Coronary artery (tissue), 2 donors: ENCODE results near the gene GNA15.
"Not testable (repeated sequence)": the region's sequence is repeated elsewhere in the genome, so short reads cannot be mapped to it uniquely, and the experiment has no call there.

Source experiments
- DNase-seq: peaks from one replicate; pipeline ENCODE4 v3.0.0-alpha.2; 2017; ENCODE audit warnings: low spot score
- H3K27ac ChIP-seq, 2 donors: fragments of 200-600 bp; sonication (generic); one replicate each; pipeline ENCODE4 v1.5.1; 2016 to 2019
- H3K4me3 ChIP-seq: fragments of 200-600 bp; sonication (generic); 2 replicates; pipeline ENCODE4 v1.5.1; 2016; ENCODE audit warnings: mild to moderate bottlenecking, moderate library complexity
- CTCF ChIP-seq: fragments of 200-600 bp; sonication (generic); IDR thresholded peaks from one replicate; pipeline ENCODE4 v1.5.1; 2019; ENCODE audit warnings: antibody characterized with exemption

Gene GNA15, protein sequence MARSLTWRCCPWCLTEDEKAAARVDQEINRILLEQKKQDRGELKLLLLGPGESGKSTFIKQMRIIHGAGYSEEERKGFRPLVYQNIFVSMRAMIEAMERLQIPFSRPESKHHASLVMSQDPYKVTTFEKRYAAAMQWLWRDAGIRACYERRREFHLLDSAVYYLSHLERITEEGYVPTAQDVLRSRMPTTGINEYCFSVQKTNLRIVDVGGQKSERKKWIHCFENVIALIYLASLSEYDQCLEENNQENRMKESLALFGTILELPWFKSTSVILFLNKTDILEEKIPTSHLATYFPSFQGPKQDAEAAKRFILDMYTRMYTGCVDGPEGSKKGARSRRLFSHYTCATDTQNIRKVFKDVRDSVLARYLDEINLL

DNA sequence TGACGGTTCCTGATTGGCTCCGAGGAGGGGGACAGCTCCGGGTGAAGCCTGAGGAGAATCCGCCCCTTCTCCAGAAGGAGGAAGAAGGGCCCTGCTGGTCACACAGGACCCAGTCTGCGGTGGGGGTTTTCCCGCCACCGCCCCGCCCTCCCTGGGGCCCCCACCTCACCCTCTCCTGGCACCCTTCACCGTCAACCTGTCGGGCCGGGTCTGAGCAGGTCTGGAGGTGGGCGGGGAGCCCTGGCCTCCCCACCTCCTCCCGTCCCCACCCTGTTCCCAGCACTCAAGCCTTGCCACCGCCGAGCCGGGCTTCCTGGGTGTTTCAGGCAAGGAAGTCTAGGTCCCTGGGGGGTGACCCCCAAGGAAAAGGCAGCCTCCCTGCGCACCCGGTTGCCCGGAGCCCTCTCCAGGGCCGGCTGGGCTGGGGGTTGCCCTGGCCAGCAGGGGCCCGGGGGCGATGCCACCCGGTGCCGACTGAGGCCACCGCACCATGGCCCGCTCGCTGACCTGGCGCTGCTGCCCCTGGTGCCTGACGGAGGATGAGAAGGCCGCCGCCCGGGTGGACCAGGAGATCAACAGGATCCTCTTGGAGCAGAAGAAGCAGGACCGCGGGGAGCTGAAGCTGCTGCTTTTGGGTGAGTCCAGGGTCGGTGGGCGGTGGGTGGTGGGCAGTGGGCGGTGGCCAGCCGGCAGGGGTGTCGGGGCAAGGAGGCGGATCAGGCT, at the start of gene GNA15:
GNA15 (plus strand) TSS at position 73 of the 723 bp plus-strand sequence; CDS start at position 491, 418 bp downstream.
- no peak for DNase-seq
- no peak for TF ChIP-seq CTCF
- peak within 1 kb of the TSS; percentile 64 for H3K4me3 ChIP-seq
- peak within 1 kb of the TSS in 1 of 2 donors; percentile 83 for H3K27ac ChIP-seq

DNA sequence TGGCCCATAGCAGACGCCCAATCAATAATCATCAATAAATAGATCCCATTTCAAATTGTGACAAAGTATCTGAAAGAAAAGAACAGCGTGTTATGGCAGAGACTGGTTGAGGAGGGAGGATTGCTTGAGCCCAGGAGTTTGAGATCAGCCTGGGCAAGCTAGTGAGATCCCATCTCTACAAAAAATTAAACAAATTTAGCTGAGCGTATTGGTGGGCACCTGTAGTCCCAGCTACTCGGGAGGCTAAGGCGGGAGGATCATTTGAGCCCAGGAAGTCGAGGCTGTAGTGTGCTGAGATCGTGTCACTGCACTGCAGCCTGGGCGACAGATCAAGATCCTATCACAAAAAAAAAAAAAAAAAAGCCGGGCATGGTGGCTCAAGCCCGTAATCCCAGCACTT, 48.1 kb upstream of the GNA15 start:
- H3K27ac ChIP-seq, result no peak overlapping the region
- DNase-seq, result no peak
- no peak for TF ChIP-seq CTCF
- H3K4me3 ChIP-seq, result no peak overlapping the region

GRCh38 chr19:3089299-3089855, 46.5 kb upstream of the GNA15 start:
- DNase-seq, H3K27ac ChIP-seq, H3K4me3 ChIP-seq: not testable (repeated sequence)

DNA sequence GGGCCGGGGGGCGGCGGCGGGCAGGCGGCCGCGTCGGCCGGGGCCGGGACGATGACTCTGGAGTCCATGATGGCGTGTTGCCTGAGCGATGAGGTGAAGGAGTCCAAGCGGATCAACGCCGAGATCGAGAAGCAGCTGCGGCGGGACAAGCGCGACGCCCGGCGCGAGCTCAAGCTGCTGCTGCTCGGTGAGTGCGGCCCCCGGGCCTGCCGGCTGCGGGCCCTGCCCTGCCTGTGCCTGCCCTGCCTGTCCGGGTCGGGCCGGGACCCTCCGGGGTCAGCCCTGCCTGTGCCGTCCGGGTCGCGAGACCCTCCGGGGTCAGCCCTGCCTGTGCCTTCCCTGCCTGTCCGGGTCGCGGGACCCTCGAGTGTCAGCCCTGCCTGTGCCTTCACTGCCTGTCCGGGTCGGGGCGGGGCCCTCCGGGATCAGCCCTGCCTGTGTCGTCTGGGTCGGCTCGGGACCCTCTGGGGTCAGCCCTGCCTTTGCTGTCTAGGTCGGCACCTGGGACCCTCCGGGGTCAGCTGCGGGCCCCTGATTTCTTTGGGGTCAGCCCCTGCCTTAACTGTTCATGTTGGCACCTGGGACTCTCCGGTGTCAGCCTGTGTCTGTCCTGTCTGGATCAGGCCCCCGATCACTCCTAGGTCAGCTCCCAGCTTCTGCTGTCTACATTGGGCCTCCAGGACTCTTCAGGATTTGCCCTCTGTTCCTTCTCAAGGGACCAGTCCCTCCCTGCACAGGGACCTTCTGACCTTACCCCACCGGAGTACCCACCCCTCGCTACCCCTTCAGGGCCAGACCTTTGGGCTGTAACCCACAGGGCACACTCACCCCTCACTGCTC, 41.0 kb upstream of the GNA15 start:
- no peak for DNase-seq
- Histone ChIP-seq H3K27ac (peak overlapping the region; percentile 29 to 83), H3K4me3 (peak overlapping the region; percentile 99)
- no peak for TF ChIP-seq CTCF

DNA sequence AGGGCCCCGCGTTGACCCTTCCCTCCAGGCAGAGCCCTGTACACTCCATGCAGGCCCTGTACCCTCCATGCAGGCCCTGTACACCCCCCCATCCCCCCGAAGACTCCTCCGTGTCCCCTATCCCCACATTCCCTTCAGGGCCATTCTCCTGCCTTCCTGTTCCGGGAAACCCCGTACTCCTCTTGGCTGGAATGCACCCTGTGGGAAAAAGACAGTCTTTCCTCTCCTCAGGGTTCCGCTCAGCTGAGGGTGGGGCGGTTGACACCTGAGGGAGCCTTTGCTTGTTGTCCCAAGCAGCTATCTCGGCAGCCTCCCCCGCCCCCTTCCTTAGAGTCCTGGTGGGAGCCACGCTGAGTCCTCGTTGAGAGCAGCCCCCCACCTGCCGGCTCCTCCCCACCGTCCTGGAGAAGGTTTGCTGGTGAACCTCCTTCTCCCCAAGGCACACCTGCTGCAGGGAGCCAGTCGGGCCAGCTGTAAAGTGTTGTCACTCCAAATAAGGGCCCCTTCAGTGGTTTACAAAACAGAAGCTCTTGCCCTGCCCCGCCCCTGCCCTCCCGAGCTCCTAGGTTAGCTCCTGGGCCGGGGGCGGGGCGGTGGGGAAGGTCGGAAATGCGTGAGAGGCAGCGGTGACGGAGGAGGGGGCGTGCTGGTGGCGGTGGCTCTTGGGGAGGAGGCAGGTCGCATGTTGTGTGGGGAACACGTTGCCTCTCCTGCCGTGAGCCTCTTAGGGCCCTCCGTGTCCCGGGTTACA, 40.2 kb upstream of the GNA15 start:
- no peak for DNase-seq
- no peak for TF ChIP-seq CTCF
- H3K4me3 ChIP-seq, result peak overlapping the region; percentile 99
- H3K27ac ChIP-seq, result peak overlapping the region; percentile 29 to 83

DNA sequence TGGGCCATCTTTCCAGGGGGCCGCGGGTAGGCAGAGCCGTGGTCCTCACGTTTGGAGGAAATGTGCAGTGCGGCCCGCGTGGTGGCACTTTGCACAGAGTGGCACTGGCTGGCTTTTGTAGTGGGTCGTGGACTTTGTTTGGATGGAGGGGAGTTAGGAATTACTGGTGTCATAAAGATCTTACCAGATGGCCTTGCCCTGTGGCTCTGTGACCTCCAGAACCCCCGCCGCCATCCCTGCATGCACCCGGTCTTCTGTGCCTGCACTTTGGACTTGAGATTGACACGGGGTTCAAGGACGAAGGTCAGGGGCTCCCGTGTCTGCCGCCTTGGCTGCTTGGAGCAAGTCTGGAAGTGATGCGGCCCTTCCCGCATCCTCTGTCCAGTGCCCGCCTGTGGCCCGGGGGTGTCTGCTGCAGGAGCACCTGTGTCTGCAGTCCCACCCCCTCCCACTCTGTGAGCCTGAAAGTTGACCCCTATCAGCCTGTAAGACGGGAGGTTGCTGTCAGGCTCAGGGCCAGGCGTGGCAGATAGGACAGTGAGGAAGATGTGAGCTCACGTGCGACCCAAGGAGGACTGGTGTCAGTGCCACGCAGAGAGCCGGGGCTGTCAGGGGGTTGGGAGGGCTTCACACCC, 39.4 kb upstream of the GNA15 start:
- no peak for TF ChIP-seq CTCF
- H3K4me3 ChIP-seq, result peak overlapping the region; percentile 99
- no peak for DNase-seq
- H3K27ac ChIP-seq, result peak overlapping the region; percentile 29 to 83
